GM13977 (cell line): ENCODE measurements around the gene DUSP22.

ENCODE experiments used
- DNase-seq: peaks from one replicate; pipeline ENCODE4 v3.0.0; 2012; ENCODE audit warnings: low spot score
- in situ Hi-C: fragments of 300-500 bp; cut with MboI; formaldehyde crosslinking; loops from one replicate; pipeline ENCODE4 v1.12.0; 2022; ENCODE audit warnings: low sequenced_read_pairs, low pct_unique_long_range_greater_than_20kb, mixed read lengths, inconsistent platforms; ENCODE audit not compliant: unreplicated experiment
- TF ChIP-seq, protein P1 (sequence below): IDR thresholded peaks from 2 replicates; pipeline ENCODE4 v1.5.1; 2012; ENCODE audit warnings: mild to moderate bottlenecking, control low read depth; ENCODE audit not compliant: insufficient read depth; ENCODE audit errors: extremely low read depth, missing control alignments

DUSP22 gene

DNA sequence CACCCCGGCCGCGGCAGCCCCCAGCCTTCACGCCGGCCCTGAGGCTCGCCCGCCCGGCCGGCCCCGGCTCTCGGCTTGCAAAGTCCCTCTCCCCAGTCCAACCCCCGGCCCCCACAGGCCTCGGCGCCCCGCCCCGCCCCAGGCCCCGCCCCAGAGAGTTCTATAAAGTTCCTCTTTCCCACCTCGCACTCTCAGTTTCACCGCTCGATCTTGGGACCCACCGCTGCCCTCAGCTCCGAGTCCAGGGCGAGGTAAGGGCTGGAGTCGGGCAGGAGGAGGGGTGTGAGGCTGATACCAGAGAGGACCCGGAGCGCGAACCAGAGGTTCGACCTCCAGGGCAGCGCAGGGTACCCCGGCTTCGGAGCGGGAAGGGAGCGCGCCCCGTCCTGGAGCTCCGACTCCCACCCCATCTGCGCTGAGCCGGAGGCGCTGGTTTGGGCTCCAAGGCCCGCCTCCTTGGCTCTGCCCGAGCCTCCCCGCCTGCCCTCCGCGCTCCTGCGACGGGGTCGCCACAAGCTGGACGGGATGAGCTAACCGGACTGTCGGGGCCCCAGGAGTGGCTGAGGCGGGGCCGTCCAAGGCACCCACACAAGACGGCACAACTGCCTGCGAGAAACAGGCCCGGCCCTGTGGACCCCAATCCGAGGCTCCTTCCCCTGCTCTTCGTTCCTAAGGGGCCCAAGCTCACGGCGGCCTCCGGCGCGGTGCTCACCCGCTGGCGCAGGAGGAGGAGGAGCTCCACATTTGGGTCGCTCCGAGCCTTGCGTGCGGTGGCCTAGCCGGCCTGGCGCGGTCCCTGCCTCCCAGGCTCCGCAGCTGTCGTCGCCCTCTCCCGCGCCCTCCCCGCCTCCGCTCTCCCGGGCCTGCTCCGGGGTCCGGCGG lies 99.5 kb downstream of the DUSP22 start, which contains the start of gene IRF4:
IRF4 (plus strand) TSS at position 194 of the 882 bp plus-strand sequence. CDS start 1,401 bp downstream, outside the sequence.
- in situ Hi-C loops = no loop called here
- TF ChIP-seq, protein P1, sequence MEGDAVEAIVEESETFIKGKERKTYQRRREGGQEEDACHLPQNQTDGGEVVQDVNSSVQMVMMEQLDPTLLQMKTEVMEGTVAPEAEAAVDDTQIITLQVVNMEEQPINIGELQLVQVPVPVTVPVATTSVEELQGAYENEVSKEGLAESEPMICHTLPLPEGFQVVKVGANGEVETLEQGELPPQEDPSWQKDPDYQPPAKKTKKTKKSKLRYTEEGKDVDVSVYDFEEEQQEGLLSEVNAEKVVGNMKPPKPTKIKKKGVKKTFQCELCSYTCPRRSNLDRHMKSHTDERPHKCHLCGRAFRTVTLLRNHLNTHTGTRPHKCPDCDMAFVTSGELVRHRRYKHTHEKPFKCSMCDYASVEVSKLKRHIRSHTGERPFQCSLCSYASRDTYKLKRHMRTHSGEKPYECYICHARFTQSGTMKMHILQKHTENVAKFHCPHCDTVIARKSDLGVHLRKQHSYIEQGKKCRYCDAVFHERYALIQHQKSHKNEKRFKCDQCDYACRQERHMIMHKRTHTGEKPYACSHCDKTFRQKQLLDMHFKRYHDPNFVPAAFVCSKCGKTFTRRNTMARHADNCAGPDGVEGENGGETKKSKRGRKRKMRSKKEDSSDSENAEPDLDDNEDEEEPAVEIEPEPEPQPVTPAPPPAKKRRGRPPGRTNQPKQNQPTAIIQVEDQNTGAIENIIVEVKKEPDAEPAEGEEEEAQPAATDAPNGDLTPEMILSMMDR = no peak
- peak; percentile 95 for DNase-seq

DNA sequence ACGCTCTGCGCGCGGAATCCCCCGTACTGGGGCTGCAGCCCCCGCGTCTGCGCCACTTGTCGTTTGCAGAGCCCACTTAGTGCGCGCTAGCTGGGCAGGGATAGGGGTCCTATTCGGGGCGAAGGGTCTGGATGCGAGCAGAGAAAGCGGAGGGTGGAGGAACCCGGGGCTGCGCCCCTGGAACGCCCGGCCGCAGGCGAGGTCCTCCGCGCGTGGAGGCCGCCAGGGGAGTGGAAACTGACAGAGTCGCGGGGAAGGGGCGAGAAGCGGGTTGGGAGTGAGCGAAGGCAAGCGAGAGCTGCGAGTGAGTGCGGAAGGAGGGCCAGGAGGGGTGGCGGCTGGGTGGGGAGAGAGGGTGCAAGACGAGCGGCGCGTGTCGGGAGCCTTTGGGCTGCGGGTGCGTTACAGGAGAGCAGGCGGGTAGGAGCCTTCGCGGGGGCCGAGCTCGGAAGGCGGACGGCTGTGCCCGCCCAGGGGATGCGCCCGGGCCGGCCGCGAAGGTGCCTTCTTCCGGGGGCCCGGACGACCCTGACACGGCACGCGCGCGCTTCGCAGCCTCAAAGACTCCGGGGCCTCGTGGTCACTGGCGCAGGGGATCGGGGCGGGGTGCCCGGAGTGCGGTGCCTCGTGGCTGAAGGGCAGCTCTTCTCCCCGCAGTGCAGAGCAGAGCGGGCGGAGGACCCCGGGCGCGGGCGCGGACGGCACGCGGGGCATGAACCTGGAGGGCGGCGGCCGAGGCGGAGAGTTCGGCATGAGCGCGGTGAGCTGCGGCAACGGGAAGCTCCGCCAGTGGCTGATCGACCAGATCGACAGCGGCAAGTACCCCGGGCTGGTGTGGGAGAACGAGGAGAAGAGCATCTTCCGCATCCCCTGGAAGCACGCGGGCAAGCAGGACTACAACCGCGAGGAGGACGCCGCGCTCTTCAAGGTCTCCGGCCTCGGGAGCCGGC lies 100.4 kb downstream of the DUSP22 start:
- DNase-seq = no peak
- in situ Hi-C loops = no loop called here

DNA sequence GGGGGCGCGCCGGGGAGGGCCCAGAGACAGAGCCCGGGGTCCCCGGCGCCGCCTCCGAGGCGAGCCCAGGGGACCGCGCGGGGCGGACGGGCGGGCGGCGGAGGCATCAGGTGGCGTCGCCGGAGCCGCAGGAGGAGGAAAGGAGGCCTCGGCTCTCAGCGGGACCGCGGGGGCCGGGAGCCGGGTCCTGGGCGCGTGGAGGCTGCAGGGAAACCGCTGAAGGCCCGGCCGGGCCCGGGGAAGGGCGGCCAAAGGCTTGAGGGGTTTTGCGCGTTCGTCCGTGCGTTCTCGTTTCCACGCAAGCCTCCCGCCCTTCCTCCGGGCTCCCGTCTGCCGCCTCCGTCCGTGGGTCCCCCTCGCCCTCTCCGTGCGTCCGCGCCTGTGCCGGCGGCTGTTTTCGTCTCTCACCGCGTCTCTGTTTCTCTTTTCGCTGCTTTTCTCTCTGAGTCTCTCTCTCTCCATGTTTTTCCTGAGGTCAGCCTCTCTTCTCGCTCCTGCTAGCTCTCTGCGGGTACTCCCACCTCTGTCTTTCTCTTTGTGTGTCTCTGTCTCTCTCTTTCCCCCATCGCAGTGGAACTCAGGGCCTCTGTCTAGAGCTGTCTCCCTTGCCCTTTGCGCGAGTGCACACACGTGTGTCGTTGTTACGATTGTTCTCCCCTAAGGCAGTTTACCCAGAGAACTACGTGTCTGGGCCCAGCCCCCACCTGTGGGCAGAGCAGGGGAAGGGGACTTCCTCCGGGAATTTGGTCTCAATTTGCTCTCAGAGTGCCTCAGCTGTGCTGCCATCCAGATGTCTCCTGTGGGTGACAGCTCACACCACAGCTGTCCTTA lies 101.3 kb downstream of the DUSP22 start:
- in situ Hi-C loops = no loop called here
- TF ChIP-seq, protein P1 = no peak
- DNase-seq = no peak

More for the DNA sequence above, 100.4 kb downstream of the DUSP22 start:
- TF ChIP-seq, protein P1 = no peak

DNA sequence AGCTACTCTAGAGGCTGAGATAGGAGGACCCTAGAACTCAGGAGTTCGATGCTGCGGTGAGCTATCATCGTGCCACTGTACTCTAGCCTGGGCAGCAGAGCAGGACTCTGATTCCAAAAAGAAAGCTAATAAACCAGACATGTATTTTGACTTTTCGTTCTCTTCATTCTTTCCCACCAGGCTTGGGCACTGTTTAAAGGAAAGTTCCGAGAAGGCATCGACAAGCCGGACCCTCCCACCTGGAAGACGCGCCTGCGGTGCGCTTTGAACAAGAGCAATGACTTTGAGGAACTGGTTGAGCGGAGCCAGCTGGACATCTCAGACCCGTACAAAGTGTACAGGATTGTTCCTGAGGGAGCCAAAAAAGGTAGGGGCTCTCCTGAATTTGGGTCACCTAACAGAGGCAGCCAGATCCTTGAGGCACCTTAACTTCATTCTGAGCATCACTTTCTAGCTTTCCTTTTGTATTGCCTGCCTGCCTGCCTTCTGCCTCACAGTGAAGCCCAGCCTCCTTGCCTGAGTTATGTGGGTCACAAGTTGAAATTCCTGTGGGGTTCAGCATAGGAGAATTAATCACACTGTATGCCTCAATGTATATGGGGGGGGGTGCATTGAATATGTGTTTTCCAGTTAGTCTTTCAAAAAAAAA lies 102.5 kb downstream of the DUSP22 start:
- TF ChIP-seq, protein P1 = no peak
- in situ Hi-C loops = no loop called here
- no peak for DNase-seq

DNA sequence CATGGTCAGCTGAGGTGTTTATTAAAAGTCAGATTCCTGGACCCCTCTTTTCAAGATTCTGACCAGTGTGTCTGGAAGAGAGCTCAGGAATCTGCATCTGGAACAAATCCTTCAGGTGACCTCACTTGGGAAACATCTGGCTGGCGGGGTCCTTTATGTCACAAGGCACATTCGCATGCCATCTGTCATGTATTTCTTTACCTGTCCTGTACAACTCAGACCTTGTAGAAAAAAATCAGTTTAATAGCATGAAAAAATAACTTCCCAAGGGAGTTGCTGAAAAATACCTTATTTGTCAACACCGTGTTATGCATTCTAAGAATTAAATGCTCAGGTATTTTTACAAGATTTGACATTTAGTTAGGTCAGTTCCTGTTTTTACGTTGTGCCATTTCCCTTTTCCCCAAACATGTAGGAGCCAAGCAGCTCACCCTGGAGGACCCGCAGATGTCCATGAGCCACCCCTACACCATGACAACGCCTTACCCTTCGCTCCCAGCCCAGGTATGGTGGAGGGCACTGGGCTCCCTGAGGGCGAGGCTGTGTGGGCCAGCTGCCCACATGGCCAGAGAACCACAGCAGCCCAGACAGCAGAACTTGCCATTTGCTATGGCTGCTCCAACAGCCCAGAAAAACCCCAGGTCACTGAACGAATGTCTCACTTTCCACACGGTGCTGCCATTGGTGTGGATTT lies 103.3 kb downstream of the DUSP22 start:
- in situ Hi-C loops = no loop called here
- DNase-seq = no peak
- TF ChIP-seq, protein P1 = no peak
